ENCODE results near the gene ZNF654. TPM values are rescaled to one million over a fixed set of nuclear protein-coding genes. Genes with fewer than 3 reads are reported as not detected.

Gene ZNF654
- total RNA-seq, 1 experiment from 2014 or later = 12.9 TPM

- no peak for TF ChIP-seq CTCF (IDR thresholded peaks at IDR 0.05; ENCODE audit: unreplicated experiment)
- CTCF ChIA-PET = no interaction called here
- no peaks in the 10 kb centered on the region for H3K36me3 Mint-ChIP-seq (ENCODE audit: insufficient read depth, unreplicated experiment)
- no peaks in the 10 kb centered on the region for H3K27me3 Mint-ChIP-seq (ENCODE audit: unreplicated experiment)
- H3K27ac Mint-ChIP-seq (ENCODE audit: unreplicated experiment) = no peak overlapping the region
- peaks cover 11% of the 10 kb centered on the region for H3K4me1 Mint-ChIP-seq (ENCODE audit: low read depth, unreplicated experiment)
- no TSS peak for BruUV-seq (replicated peaks)
- peaks cover 2% of the 10 kb centered on the region for H3K9me3 Mint-ChIP-seq (ENCODE audit: low read depth, unreplicated experiment)
- no peak overlapping the region for H3K4me3 Mint-ChIP-seq (ENCODE audit: low read depth, unreplicated experiment)
- DNase-seq = no peak
- intact Hi-C loops (cut with micrococcal nuclease; ENCODE audit: unreplicated experiment) = no loop called here
These were observed 132.9 kb downstream of the ZNF654 start for GRCh38 chr3:88191872-88192409.

GRCh38 chr3:88192631-88193030 lies 133.6 kb downstream of the ZNF654 start:
- BruUV-seq (replicated peaks) = no TSS peak

More at GRCh38 chr3:88192631-88193030, 133.6 kb downstream of the ZNF654 start:
- Mint-ChIP-seq H3K4me3 (ENCODE audit: low read depth, unreplicated experiment) (no peak overlapping the region), H3K9me3 (ENCODE audit: low read depth, unreplicated experiment) (peaks cover 2% of the 10 kb centered on the region), H3K4me1 (ENCODE audit: low read depth, unreplicated experiment) (peaks cover 11% of the 10 kb centered on the region), H3K27me3 (ENCODE audit: unreplicated experiment) (no peaks in the 10 kb centered on the region), H3K36me3 (ENCODE audit: insufficient read depth, unreplicated experiment) (no peaks in the 10 kb centered on the region), H3K27ac (ENCODE audit: unreplicated experiment) (no peak overlapping the region)
- intact Hi-C loops (cut with micrococcal nuclease; ENCODE audit: unreplicated experiment) = no loop called here
- no peak for DNase-seq
- CTCF ChIA-PET = no interaction called here
- TF ChIP-seq CTCF (IDR thresholded peaks at IDR 0.05; ENCODE audit: unreplicated experiment) = no peak

Other genes starting within 250 kb of the ZNF654 start
- 70.0 and 76.9 TPM in 2 replicates for gene CGGBP1, start 250 bp upstream of the ZNF654 start, total RNA-seq (2022)
- gene C3orf38, start 90.7 kb downstream of the ZNF654 start, total RNA-seq (2022) = 21.6 and 23.7 TPM in 2 replicates

Data from Calu3 (cell line).